ENCODE measurements around the gene SPATA21. TPM values are rescaled to one million over a fixed set of nuclear protein-coding genes. Genes with fewer than 3 reads are reported as not detected.
A peak's percentile ranks its signal among the peaks of the same experiment; 100 is the strongest.

Gene SPATA21
- total and polyA plus RNA-seq, 10 of the 15 experiments (the other 5 are each of a cell fraction or from before 2014, with no cell fraction given): 0.05 to 1.1 (median 0.24) TPM; not detected in 1

DNA sequence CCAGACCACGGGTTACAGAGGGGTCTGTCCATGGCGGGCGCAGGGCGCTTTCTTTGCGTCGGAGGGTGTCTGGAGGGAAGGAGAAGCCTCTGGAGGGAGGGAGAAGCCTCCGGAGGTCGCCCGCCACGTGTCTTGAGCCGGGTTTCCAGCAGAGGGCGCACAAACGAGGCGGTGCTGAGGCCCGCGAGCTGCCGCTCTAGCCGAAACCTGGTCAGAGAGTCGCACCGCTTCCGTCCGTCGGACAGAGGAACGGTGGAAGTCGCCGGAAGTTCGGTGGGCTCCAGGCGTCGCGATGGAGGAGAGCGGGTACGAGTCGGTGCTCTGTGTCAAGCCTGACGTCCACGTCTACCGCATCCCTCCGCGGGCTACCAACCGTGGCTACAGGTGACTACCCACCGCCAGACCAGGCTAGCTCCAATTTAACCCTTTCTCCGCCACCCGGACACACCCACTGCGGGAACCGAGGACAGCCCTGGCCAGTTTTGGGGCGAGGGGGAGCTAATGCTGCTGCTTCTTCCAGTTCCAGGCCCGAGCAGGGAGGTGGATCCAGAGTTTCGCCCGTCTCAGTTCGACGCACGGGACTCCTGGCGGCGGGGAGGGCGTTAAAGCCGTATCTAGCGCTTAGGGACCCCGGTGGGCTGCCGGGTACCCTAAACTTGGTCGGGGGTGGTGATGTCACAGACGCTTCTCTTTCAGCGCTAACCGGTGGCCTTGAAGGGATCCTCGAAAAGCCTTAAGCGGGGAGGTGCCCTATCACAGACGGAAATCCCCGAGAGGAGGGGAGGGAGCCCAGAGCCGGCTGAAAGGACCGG is 3.5 kb upstream of the SPATA21 start, which contains the start of gene NECAP2 (continued):
- TF ChIP-seq, protein P1, sequence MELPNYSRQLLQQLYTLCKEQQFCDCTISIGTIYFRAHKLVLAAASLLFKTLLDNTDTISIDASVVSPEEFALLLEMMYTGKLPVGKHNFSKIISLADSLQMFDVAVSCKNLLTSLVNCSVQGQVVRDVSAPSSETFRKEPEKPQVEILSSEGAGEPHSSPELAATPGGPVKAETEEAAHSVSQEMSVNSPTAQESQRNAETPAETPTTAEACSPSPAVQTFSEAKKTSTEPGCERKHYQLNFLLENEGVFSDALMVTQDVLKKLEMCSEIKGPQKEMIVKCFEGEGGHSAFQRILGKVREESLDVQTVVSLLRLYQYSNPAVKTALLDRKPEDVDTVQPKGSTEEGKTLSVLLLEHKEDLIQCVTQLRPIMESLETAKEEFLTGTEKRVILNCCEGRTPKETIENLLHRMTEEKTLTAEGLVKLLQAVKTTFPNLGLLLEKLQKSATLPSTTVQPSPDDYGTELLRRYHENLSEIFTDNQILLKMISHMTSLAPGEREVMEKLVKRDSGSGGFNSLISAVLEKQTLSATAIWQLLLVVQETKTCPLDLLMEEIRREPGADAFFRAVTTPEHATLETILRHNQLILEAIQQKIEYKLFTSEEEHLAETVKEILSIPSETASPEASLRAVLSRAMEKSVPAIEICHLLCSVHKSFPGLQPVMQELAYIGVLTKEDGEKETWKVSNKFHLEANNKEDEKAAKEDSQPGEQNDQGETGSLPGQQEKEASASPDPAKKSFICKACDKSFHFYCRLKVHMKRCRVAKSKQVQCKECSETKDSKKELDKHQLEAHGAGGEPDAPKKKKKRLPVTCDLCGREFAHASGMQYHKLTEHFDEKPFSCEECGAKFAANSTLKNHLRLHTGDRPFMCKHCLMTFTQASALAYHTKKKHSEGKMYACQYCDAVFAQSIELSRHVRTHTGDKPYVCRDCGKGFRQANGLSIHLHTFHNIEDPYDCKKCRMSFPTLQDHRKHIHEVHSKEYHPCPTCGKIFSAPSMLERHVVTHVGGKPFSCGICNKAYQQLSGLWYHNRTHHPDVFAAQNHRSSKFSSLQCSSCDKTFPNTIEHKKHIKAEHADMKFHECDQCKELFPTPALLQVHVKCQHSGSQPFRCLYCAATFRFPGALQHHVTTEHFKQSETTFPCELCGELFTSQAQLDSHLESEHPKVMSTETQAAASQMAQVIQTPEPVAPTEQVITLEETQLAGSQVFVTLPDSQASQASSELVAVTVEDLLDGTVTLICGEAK (IDR thresholded peaks at IDR 0.05; ENCODE audit: borderline replicate concordance): peak; percentile 90
- TF ChIP-seq TCF7 (IDR thresholded peaks at IDR 0.05; ENCODE audit: borderline replicate concordance) (no peak), ZNF217 (IDR thresholded peaks at IDR 0.05) (no peak), CEBPB (IDR thresholded peaks at IDR 0.05; ENCODE audit: borderline replicate concordance in 1 of 2, low read depth in 2 of 2, low read length in 2 of 2) (no peak), NFIC (IDR thresholded peaks at IDR 0.05; ENCODE audit: low read depth, low read length) (no peak), SPI1 (IDR thresholded peaks at IDR 0.05; ENCODE audit: borderline replicate concordance, insufficient read depth, low read depth, low read length) (peak; percentile 49; the same call in 1 of the 2 replicates), WRNIP1 (IDR thresholded peaks at IDR 0.05; ENCODE audit: borderline replicate concordance, low read depth, low read length) (no peak), SREBF2 (IDR thresholded peaks at IDR 0.05; ENCODE audit: low read length) (no peak), TBL1XR1 (IDR thresholded peaks at IDR 0.05; ENCODE audit: low read depth, low read length) (no peak), TAF1 (IDR thresholded peaks at IDR 0.05; ENCODE audit: borderline replicate concordance, low read depth, low read length) (peak; percentile 87; the same call in 1 of the 2 replicates), GABPA (IDR thresholded peaks at IDR 0.05; ENCODE audit: low read depth) (peak; percentile 90), SMARCA5 (IDR thresholded peaks at IDR 0.05) (peak; percentile 94), CBX3 (IDR thresholded peaks at IDR 0.05; ENCODE audit: borderline replicate concordance, low read depth) (no peak), PML (IDR thresholded peaks at IDR 0.05; ENCODE audit: low read length) (peak; percentile 91), SMC3 (IDR thresholded peaks at IDR 0.05; ENCODE audit: borderline replicate concordance, low read length) (peak; percentile 67; the same call in 1 of the 2 replicates), RAD51 (IDR thresholded peaks at IDR 0.05) (peak; percentile 51; the same call in 1 of the 2 replicates), EED (IDR thresholded peaks at IDR 0.05; ENCODE audit: low read depth) (no peak), JUNB (IDR thresholded peaks at IDR 0.05) (0 out of 2 replicates have a peak, but pooled peaks have one; percentile 13), LARP7 (IDR thresholded peaks at IDR 0.05) (peak; percentile 84), NFYB (IDR thresholded peaks at IDR 0.05; ENCODE audit: insufficient read depth, low read depth, low read length) (no peak)
- TF ChIP-seq, protein P2, sequence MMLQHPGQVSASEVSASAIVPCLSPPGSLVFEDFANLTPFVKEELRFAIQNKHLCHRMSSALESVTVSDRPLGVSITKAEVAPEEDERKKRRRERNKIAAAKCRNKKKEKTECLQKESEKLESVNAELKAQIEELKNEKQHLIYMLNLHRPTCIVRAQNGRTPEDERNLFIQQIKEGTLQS (IDR thresholded peaks at IDR 0.05; ENCODE audit: borderline replicate concordance, extremely low read depth, low read depth, low read length): no peak
- TF ChIP-seq, protein P3, sequence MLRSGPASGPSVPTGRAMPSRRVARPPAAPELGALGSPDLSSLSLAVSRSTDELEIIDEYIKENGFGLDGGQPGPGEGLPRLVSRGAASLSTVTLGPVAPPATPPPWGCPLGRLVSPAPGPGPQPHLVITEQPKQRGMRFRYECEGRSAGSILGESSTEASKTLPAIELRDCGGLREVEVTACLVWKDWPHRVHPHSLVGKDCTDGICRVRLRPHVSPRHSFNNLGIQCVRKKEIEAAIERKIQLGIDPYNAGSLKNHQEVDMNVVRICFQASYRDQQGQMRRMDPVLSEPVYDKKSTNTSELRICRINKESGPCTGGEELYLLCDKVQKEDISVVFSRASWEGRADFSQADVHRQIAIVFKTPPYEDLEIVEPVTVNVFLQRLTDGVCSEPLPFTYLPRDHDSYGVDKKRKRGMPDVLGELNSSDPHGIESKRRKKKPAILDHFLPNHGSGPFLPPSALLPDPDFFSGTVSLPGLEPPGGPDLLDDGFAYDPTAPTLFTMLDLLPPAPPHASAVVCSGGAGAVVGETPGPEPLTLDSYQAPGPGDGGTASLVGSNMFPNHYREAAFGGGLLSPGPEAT (IDR thresholded peaks at IDR 0.05; ENCODE audit: low read depth): peak; percentile 77; the same call in 1 of the 2 replicates
- TF ChIP-seq, protein P4, sequence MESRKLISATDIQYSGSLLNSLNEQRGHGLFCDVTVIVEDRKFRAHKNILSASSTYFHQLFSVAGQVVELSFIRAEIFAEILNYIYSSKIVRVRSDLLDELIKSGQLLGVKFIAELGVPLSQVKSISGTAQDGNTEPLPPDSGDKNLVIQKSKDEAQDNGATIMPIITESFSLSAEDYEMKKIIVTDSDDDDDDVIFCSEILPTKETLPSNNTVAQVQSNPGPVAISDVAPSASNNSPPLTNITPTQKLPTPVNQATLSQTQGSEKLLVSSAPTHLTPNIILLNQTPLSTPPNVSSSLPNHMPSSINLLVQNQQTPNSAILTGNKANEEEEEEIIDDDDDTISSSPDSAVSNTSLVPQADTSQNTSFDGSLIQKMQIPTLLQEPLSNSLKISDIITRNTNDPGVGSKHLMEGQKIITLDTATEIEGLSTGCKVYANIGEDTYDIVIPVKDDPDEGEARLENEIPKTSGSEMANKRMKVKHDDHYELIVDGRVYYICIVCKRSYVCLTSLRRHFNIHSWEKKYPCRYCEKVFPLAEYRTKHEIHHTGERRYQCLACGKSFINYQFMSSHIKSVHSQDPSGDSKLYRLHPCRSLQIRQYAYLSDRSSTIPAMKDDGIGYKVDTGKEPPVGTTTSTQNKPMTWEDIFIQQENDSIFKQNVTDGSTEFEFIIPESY (IDR thresholded peaks at IDR 0.05): no peak

All from GM12878 (cell line).